Measurements from ENCODE around the gene PROSER1. TPM values are rescaled to one million over a fixed set of nuclear protein-coding genes. Genes with fewer than 3 reads are reported as not detected.

PROSER1 gene
- total and polyA plus RNA-seq, 4 donors: 2.0 to 26.4 (median 16.6) TPM

Other genes with a start within 250 kb of the PROSER1 start
- gene STOML3, start 47.3 kb downstream of the PROSER1 start, total RNA-seq: not detected
- gene STOML3, start 47.3 kb downstream of the PROSER1 start, polyA plus RNA-seq: not detected
- gene NHLRC3, start 367 bp upstream of the PROSER1 start, total RNA-seq: 10 to 100 TPM; 21.9 to 35.9 TPM
- gene NHLRC3, start 367 bp upstream of the PROSER1 start, polyA plus RNA-seq: 10 to 100 TPM in 1 of 2 donors, 1 to 10 TPM in 1; 5.4 to 17.4 TPM